ENCODE measurements around the gene RTN4RL1. TPM values are rescaled to one million over a fixed set of nuclear protein-coding genes. Genes with fewer than 3 reads are reported as not detected.

Gene RTN4RL1
- total and polyA plus RNA-seq, 7 experiments from 2014 or later, result 0.19 to 1.5 (median 0.49) TPM; not detected in 2

GRCh38 chr17:1978396-1978949 is 46.7 kb downstream of the RTN4RL1 start:
- CTCF ChIA-PET, result no interaction called here
- no peak overlapping the region for H3K4me3 Mint-ChIP-seq
- no peaks in the 10 kb centered on the region for H3K27me3 ChIP-seq (ENCODE audit: control insufficient read depth in 2 of 2, insufficient read depth in 2 of 2, low read length in 2 of 2)
- no peak overlapping the region for H3K4me3 ChIP-seq (ENCODE audit: low read length)
- no peaks in the 10 kb centered on the region for H3K9me3 ChIP-seq (ENCODE audit: control insufficient read depth in 2 of 3, low read length in 3 of 3)
- H3K27me3 Mint-ChIP-seq, result peaks cover 13 to 46% (median 22%) of the 10 kb centered on the region in 5 donors
- H3K36me3 ChIP-seq (ENCODE audit: control insufficient read depth in 2 of 3, insufficient read depth in 3 of 3, low read length in 3 of 3), result no peaks in the 10 kb centered on the region
- ATAC-seq, result no peak
- no peaks in the 10 kb centered on the region for H3K9me3 Mint-ChIP-seq
- no peaks in the 10 kb centered on the region for H3K4me1 ChIP-seq (ENCODE audit: control insufficient read depth in 2 of 2, insufficient read depth in 2 of 2, low read length in 2 of 2)
- POLR2A ChIA-PET, result no interaction called here
- intact Hi-C loops (cut with micrococcal nuclease), result no loop called here
- H3K27ac Mint-ChIP-seq, result no peak overlapping the region
- DNase-seq, result no peak
- H3K4me1 Mint-ChIP-seq, result peaks cover 7 to 19% (median 15%) of the 10 kb centered on the region in 7 donors
- H3K36me3 Mint-ChIP-seq, result no peaks in the 10 kb centered on the region
- no peak overlapping the region for H3K27ac ChIP-seq (ENCODE audit: low read depth, low read length)

GRCh38 chr17:1977583-1978395 is 47.3 kb downstream of the RTN4RL1 start:
- H3K27ac Mint-ChIP-seq, result no peak overlapping the region
- H3K4me3 ChIP-seq (ENCODE audit: low read length), result no peak overlapping the region
- ATAC-seq, result no peak
- H3K36me3 Mint-ChIP-seq, result no peaks in the 10 kb centered on the region
- no peak for DNase-seq
- no peaks in the 10 kb centered on the region for H3K9me3 Mint-ChIP-seq
- H3K4me1 Mint-ChIP-seq, result peaks cover 7 to 19% (median 15%) of the 10 kb centered on the region in 7 donors
- no peaks in the 10 kb centered on the region for H3K4me1 ChIP-seq (ENCODE audit: control insufficient read depth in 2 of 2, insufficient read depth in 2 of 2, low read length in 2 of 2)
- no peak overlapping the region for H3K4me3 Mint-ChIP-seq
- POLR2A ChIA-PET, result no interaction called here
- H3K27ac ChIP-seq (ENCODE audit: low read depth, low read length), result no peak overlapping the region
- CTCF ChIA-PET, result no interaction called here
- peaks cover 13 to 46% (median 22%) of the 10 kb centered on the region in 5 donors for H3K27me3 Mint-ChIP-seq
- intact Hi-C loops (cut with micrococcal nuclease), result no loop called here
- no peaks in the 10 kb centered on the region for H3K36me3 ChIP-seq (ENCODE audit: control insufficient read depth in 2 of 3, insufficient read depth in 3 of 3, low read length in 3 of 3)
- H3K27me3 ChIP-seq (ENCODE audit: control insufficient read depth in 2 of 2, insufficient read depth in 2 of 2, low read length in 2 of 2), result no peaks in the 10 kb centered on the region
- no peaks in the 10 kb centered on the region for H3K9me3 ChIP-seq (ENCODE audit: control insufficient read depth in 2 of 3, low read length in 3 of 3)

- Histone ChIP-seq H3K4me1 (ENCODE audit: control insufficient read depth in 2 of 2, insufficient read depth in 2 of 2, low read length in 2 of 2) (no peaks in the 10 kb centered on the region), H3K9me3 (ENCODE audit: control insufficient read depth in 2 of 3, low read length in 3 of 3) (no peaks in the 10 kb centered on the region), H3K27me3 (ENCODE audit: control insufficient read depth in 2 of 2, insufficient read depth in 2 of 2, low read length in 2 of 2) (no peaks in the 10 kb centered on the region), H3K36me3 (ENCODE audit: control insufficient read depth in 2 of 3, insufficient read depth in 3 of 3, low read length in 3 of 3) (no peaks in the 10 kb centered on the region), H3K27ac (ENCODE audit: low read depth, low read length) (no peak overlapping the region), H3K4me3 (ENCODE audit: low read length) (no peak overlapping the region)
- Mint-ChIP-seq H3K36me3 (no peaks in the 10 kb centered on the region), H3K27ac (no peak overlapping the region), H3K4me1 (peaks cover 10 to 22% (median 19%) of the 10 kb centered on the region in 7 donors), H3K4me3 (no peak overlapping the region), H3K27me3 (peaks cover 18 to 50% (median 28%) of the 10 kb centered on the region in 5 donors), H3K9me3 (peaks cover 0 to 4% (median 0%) of the 10 kb centered on the region in 11 donors)
- no peak for ATAC-seq
- intact Hi-C loops (cut with micrococcal nuclease), result no loop called here
- ChIA-PET CTCF (no interaction called here), POLR2A (no interaction called here)
- DNase-seq, result no peak
These were observed 48.5 kb downstream of the RTN4RL1 start for GRCh38 chr17:1976683-1977064.

- intact Hi-C loops (cut with micrococcal nuclease), result no loop called here
- peak; percentile 32 for ATAC-seq
- ChIA-PET CTCF (no interaction called here), POLR2A (no interaction called here)
- DNase-seq, result peak in 1 of 9 donors; percentile 6
- Histone ChIP-seq H3K27me3 (ENCODE audit: control insufficient read depth in 2 of 2, insufficient read depth in 2 of 2, low read length in 2 of 2) (no peaks in the 10 kb centered on the region), H3K36me3 (ENCODE audit: control insufficient read depth in 2 of 3, insufficient read depth in 3 of 3, low read length in 3 of 3) (no peaks in the 10 kb centered on the region), H3K4me3 (ENCODE audit: low read length) (no peak overlapping the region), H3K27ac (ENCODE audit: low read depth, low read length) (no peak overlapping the region), H3K9me3 (ENCODE audit: control insufficient read depth in 2 of 3, low read length in 3 of 3) (no peaks in the 10 kb centered on the region), H3K4me1 (ENCODE audit: control insufficient read depth in 2 of 2, insufficient read depth in 2 of 2, low read length in 2 of 2) (no peaks in the 10 kb centered on the region)
- Mint-ChIP-seq H3K4me3 (no peak overlapping the region), H3K36me3 (no peaks in the 10 kb centered on the region), H3K4me1 (peaks cover 10 to 22% (median 19%) of the 10 kb centered on the region in 7 donors), H3K27me3 (peaks cover 21 to 50% (median 31%) of the 10 kb centered on the region in 5 donors), H3K9me3 (peaks cover 0 to 5% (median 0%) of the 10 kb centered on the region in 11 donors), H3K27ac (no peak overlapping the region)
These were observed 49.0 kb downstream of the RTN4RL1 start for GRCh38 chr17:1976000-1976682.

GRCh38 chr17:1975573-1975972 is 49.6 kb downstream of the RTN4RL1 start:
- Histone ChIP-seq H3K36me3 (ENCODE audit: control insufficient read depth in 2 of 3, insufficient read depth in 3 of 3, low read length in 3 of 3) (no peaks in the 10 kb centered on the region), H3K27ac (ENCODE audit: low read depth, low read length) (no peak overlapping the region), H3K4me3 (ENCODE audit: low read length) (no peak overlapping the region), H3K4me1 (ENCODE audit: control insufficient read depth in 2 of 2, insufficient read depth in 2 of 2, low read length in 2 of 2) (no peaks in the 10 kb centered on the region), H3K9me3 (ENCODE audit: control insufficient read depth in 2 of 3, low read length in 3 of 3) (no peaks in the 10 kb centered on the region), H3K27me3 (ENCODE audit: control insufficient read depth in 2 of 2, insufficient read depth in 2 of 2, low read length in 2 of 2) (no peaks in the 10 kb centered on the region)
- intact Hi-C loops (cut with micrococcal nuclease), result no loop called here
- peak overlapping the region in 1 of 10 donors; percentile 24 for H3K4me3 Mint-ChIP-seq
- ATAC-seq (no peak), DNase-seq (no peak)
- no peaks in the 10 kb centered on the region for H3K36me3 Mint-ChIP-seq
- ChIA-PET CTCF (no interaction called here), POLR2A (no interaction called here)
- H3K27me3 Mint-ChIP-seq, result peaks cover 27 to 50% (median 33%) of the 10 kb centered on the region in 5 donors
- no peak overlapping the region for H3K27ac Mint-ChIP-seq
- H3K9me3 Mint-ChIP-seq, result peaks cover 0 to 11% (median 0%) of the 10 kb centered on the region in 11 donors
- H3K4me1 Mint-ChIP-seq, result peaks cover 10 to 22% (median 19%) of the 10 kb centered on the region in 7 donors

GRCh38 chr17:1972487-1973160 is 52.5 kb downstream of the RTN4RL1 start:
- no peak overlapping the region for H3K4me3 Mint-ChIP-seq
- peaks cover 13 to 22% (median 20%) of the 10 kb centered on the region in 7 donors for H3K4me1 Mint-ChIP-seq
- H3K27me3 Mint-ChIP-seq, result peaks cover 30 to 58% (median 36%) of the 10 kb centered on the region in 5 donors
- ATAC-seq, result no peak
- H3K36me3 Mint-ChIP-seq, result no peaks in the 10 kb centered on the region
- Histone ChIP-seq H3K27ac (ENCODE audit: low read depth, low read length) (no peak overlapping the region), H3K4me3 (ENCODE audit: low read length) (no peak overlapping the region), H3K4me1 (ENCODE audit: control insufficient read depth in 2 of 2, insufficient read depth in 2 of 2, low read length in 2 of 2) (no peaks in the 10 kb centered on the region), H3K36me3 (ENCODE audit: control insufficient read depth in 2 of 3, insufficient read depth in 3 of 3, low read length in 3 of 3) (no peaks in the 10 kb centered on the region), H3K9me3 (ENCODE audit: control insufficient read depth in 2 of 3, low read length in 3 of 3) (no peaks in the 10 kb centered on the region), H3K27me3 (ENCODE audit: control insufficient read depth in 2 of 2, insufficient read depth in 2 of 2, low read length in 2 of 2) (no peaks in the 10 kb centered on the region)
- intact Hi-C loops (cut with micrococcal nuclease), result no loop called here
- H3K27ac Mint-ChIP-seq, result peak overlapping the region in 2 of 9 donors; percentile 12 to 46
- CTCF ChIA-PET, result no interaction called here
- POLR2A ChIA-PET, result no interaction called here
- H3K9me3 Mint-ChIP-seq, result peaks cover 0 to 11% (median 0%) of the 10 kb centered on the region in 11 donors
- no peak for DNase-seq

Measured in naive thymus-derived CD4-positive, alpha-beta T cell (primary cell).